ENCODE results near the gene RAB40A. TPM values are rescaled to one million over a fixed set of nuclear protein-coding genes. Genes with fewer than 3 reads are reported as not detected.

The RAB40A gene
- under 1 TPM; 0.09 to 0.33 TPM for total RNA-seq
- polyA plus RNA-seq, result under 1 TPM; 0.03 to 0.06 TPM

DNA sequence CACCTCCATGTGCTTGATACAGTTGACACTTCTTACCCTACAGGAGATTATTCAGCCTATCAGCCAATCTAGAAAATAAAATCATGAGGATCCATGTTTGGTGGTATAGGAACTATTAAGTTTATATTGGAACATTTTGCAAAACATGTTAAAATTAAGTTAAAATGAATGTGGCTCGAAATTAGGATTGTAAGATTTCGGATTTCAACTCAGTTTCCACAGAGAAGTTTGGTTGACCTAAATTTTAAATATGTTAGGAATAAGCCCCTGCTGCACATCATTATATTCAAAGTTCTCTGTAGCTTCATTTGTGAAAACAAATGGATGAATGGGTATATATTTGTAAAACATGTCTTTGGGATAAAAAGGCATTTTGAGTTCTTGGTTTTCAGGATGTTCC is at the start of gene RAB40A:
TSS of gene RAB40A (minus strand) at position 101 of the 400 bp plus-strand sequence. CDS start 18,733 bp downstream, outside the sequence.
- TF ChIP-seq YY1 (IDR thresholded peaks at IDR 0.05), result no peak
- TF ChIP-seq CTCF (IDR thresholded peaks at IDR 0.05; ENCODE audit: low read depth, low read length, missing input control), result no peak
- no peak for TF ChIP-seq GABPA (IDR thresholded peaks at IDR 0.05 in 1 of 2, conservative IDR thresholded peaks at IDR 0.05 in 1 of 2)
- TF ChIP-seq RAD21 (IDR thresholded peaks at IDR 0.05), result no peak
- TF ChIP-seq ZBTB33 (IDR thresholded peaks at IDR 0.05), result no peak
- no peak for TF ChIP-seq FOXA1 (IDR thresholded peaks at IDR 0.05)
- DNase-seq (ENCODE audit: low spot score), result no peak
- H3K36me3 ChIP-seq (ENCODE audit: control insufficient read depth in 4 of 4, insufficient read depth in 3 of 4, low read depth in 1 of 4, low read length in 3 of 4), result no peaks in the 10 kb centered on the region
- H3K9ac ChIP-seq (ENCODE audit: low read depth in 1 of 2, low read length in 2 of 2), result no peak within 1 kb of the TSS
- no peaks in the 10 kb centered on the region for H3K4me1 ChIP-seq (ENCODE audit: control insufficient read depth in 4 of 4, insufficient read depth in 4 of 4, low read length in 3 of 4)
- H3K9me3 ChIP-seq (ENCODE audit: control insufficient read depth in 4 of 4, low read length in 3 of 4), result no peaks in the 10 kb centered on the region
- peaks cover 0 to 3% (median 0%) of the 10 kb centered on the region in 4 donors for H3K27me3 ChIP-seq (ENCODE audit: control insufficient read depth in 4 of 4, insufficient read depth in 4 of 4, low read length in 3 of 4)
- H3K27ac ChIP-seq (ENCODE audit: low read depth in 1 of 2, low read length in 2 of 2), result no peak within 1 kb of the TSS
- no peak within 1 kb of the TSS for H3K4me3 ChIP-seq (ENCODE audit: low read depth in 1 of 3, low read length in 3 of 3)
- 84% methylated on average over 2 of the region's 2 CpGs for WGBS

GRCh38 chrX:103565752-103566151 is 46.5 kb upstream of the RAB40A start:
- Histone ChIP-seq H3K36me3 (ENCODE audit: control insufficient read depth in 4 of 4, insufficient read depth in 3 of 4, low read depth in 1 of 4, low read length in 3 of 4) (no peaks in the 10 kb centered on the region), H3K9me3 (ENCODE audit: control insufficient read depth in 4 of 4, low read length in 3 of 4) (no peaks in the 10 kb centered on the region), H3K9ac (ENCODE audit: low read depth in 1 of 2, low read length in 2 of 2) (no peak overlapping the region), H3K27ac (ENCODE audit: low read depth in 1 of 2, low read length in 2 of 2) (no peak overlapping the region), H3K4me1 (ENCODE audit: control insufficient read depth in 4 of 4, insufficient read depth in 4 of 4, low read length in 3 of 4) (no peaks in the 10 kb centered on the region), H3K4me3 (ENCODE audit: low read depth in 1 of 3, low read length in 3 of 3) (no peak overlapping the region), H3K27me3 (ENCODE audit: control insufficient read depth in 4 of 4, insufficient read depth in 4 of 4, low read length in 3 of 4) (no peaks in the 10 kb centered on the region)
- WGBS, result 67% methylated on average over 1 of the region's 1 CpG
- DNase-seq (ENCODE audit: low spot score), result no peak
- no peak for TF ChIP-seq REST (IDR thresholded peaks at IDR 0.05)
- TF ChIP-seq CTCF (IDR thresholded peaks at IDR 0.05; ENCODE audit: low read depth, low read length, missing input control), result no peak
- TF ChIP-seq EGR1 (IDR thresholded peaks at IDR 0.05; ENCODE audit: low read depth in 2 of 2), result no peak
- no peak for TF ChIP-seq NR2F2 (IDR thresholded peaks at IDR 0.05)
- TF ChIP-seq JUND (IDR thresholded peaks at IDR 0.05), result no peak
- no peak for TF ChIP-seq TAF1 (conservative IDR thresholded peaks at IDR 0.05)
- TF ChIP-seq HNF4G (IDR thresholded peaks at IDR 0.05), result no peak
- no peak for TF ChIP-seq HNF4A (conservative IDR thresholded peaks at IDR 0.05)
- no peak for TF ChIP-seq YY1 (IDR thresholded peaks at IDR 0.05)
- no peak for TF ChIP-seq ATF3 (IDR thresholded peaks at IDR 0.05)
- TF ChIP-seq SP1 (IDR thresholded peaks at IDR 0.05), result no peak
- TF ChIP-seq GABPA (IDR thresholded peaks at IDR 0.05 in 1 of 2, conservative IDR thresholded peaks at IDR 0.05 in 1 of 2), result no peak

Measured in liver (tissue), 9 donors.